ENCODE results near the gene OSTM1. TPM values are rescaled to one million over a fixed set of nuclear protein-coding genes. Genes with fewer than 3 reads are reported as not detected.
"Not testable (repeated sequence)": the region's sequence is repeated elsewhere in the genome, so short reads cannot be mapped to it uniquely, and the experiment has no call there.

Gene OSTM1
- total RNA-seq, 2 donors from 2014 or later: 47.6 to 57.9 TPM

DNA sequence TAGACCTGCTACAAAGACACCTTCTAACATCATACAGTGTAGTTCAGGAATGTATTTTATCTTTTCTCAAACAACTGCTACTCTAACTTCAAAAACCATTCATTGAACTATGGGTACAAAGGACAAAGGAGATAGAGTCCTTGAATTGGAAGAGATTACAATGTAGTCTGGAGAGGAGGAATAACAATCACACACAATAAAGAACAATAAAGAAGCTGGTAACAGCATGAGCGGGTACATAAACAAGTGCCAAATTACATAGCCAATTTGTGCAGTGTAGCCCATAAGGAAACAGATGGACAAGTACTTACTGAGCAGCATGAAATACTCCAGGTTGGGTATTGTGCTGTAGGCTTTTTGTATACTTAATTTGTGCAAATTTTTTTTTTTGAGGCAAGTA lies 44.3 kb downstream of the OSTM1 start:
- intact Hi-C loops (cut with DNase I): no loop called here
- DNase-seq (no peak), ATAC-seq (no peak)

DNA sequence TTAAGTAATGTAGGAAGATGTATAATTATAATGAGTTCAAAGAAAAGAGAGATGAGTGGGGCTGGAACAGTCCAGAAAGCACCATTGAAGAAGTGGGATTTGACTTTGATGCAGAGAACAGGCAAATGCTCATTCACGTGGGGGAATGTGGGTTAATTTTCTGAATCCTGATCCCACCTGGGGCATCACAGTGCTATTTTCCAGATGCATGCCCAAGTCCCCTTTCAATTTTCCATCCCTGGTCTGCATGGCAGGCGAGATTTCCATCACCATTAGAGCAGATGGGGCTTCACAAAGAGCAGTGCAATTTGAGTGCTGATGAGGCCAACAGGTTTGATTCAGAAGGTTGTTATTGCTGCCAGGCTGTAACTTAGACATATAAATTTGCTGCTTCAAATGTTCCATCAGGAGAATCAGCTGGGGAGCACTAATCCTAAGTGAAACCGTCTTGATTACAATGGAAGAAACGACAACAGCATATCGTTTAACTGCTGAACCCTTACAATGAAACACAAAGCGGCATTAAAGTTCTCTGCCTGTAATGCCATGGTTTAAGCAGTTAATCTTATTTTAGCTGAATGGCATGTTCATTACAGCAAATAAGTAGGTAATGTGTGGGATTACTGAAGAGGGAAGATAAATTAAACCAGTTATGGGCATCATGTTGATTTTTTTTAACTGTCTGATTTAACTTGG lies 45.2 kb downstream of the OSTM1 start:
- DNase-seq (no peak), ATAC-seq (no peak)
- intact Hi-C loops (cut with DNase I): no loop called here

GRCh38 chr6:108027594-108027993 lies 46.9 kb downstream of the OSTM1 start:
- DNase-seq (no peak), ATAC-seq (no peak)
- intact Hi-C loops (cut with DNase I): no loop called here

DNA sequence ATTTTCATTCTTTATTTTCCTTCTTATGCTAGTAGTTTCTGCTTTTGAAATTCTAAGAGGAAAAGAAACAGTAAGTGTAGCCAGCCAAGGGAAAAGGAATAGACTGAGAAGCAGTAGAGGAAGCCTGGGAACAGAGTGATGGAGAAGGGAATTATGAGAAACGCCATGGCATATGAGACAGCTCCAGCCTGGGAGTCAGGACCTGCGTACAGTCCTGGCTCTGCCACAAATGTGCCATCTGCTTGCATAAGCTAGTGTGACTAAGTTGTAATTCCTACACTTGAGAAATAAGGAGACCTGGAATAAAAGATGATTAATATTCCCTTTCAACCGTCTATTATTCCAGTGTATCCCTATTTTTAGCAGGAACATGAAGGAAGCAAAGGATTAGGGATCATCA lies 47.5 kb downstream of the OSTM1 start:
- ATAC-seq: no peak
- intact Hi-C loops (cut with DNase I): no loop called here
- DNase-seq: no peak

DNA sequence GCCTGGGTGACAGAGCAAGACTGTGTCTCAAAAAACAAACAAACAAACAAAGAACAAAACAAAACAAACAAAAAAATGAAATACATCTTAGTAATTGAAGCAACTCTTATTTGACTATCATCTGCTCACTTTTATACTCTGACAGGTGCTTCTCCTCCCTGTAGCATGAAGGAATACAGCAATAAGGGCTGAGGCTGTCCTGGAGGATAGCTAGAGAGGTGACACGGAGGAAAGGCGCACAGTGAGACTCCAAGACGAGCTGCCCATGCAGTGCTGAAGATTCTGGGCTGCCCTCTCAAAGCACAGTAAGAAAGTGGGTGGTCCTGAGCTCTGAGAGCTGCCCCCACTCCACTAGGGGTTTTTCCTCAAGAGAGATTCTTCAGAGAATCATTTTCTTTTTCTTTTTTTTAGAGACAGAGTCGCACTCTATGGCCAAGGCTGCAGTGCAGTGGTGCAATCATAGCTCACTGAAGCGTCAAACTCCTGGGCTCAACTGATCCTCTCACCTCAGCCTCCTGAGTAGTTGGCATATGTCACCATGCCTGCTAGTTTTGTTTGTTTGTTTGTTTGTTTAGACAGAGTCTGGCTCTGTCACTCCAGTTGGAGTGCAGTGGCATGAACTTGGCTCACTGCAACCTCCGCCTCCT lies 50.0 kb downstream of the OSTM1 start:
- no peak for DNase-seq
- intact Hi-C loops (cut with DNase I): no loop called here
- ATAC-seq: no peak

GRCh38 chr6:108020472-108021116 lies 53.9 kb downstream of the OSTM1 start:
- intact Hi-C loops (cut with DNase I): no loop called here
- peak; percentile 23 for DNase-seq
- no peak for ATAC-seq

GRCh38 chr6:108016283-108016682 lies 58.3 kb downstream of the OSTM1 start:
- ATAC-seq; intact Hi-C loops (cut with DNase I); DNase-seq: not testable (repeated sequence)

- ATAC-seq: no peak
- no peak for DNase-seq
- intact Hi-C loops (cut with DNase I): no loop called here
Measured at GRCh38 chr6:108013787-108014439, 60.6 kb downstream of the OSTM1 start.

DNA sequence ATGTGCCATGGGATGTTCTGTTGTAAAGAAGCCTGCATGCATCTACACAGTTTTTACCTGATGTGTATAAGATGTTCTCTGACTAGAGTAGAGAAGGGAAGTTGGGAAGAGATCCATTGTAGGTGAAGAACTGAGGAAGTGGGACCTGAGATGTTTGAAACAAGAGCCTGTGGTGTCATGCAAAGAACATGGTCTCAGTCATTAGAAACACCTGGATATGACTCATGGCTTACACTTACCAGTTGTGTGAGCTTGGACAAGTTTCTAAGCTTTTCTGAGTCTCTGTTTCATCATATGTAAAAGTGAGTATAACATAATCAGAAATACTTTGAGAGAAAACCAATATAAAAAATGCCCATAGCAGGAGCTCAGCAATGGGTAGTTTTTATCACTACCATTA lies 64.6 kb downstream of the OSTM1 start:
- intact Hi-C loops (cut with DNase I): no loop called here
- ATAC-seq (no peak), DNase-seq (no peak)

GRCh38 chr6:108009258-108009657 lies 65.3 kb downstream of the OSTM1 start:
- DNase-seq; intact Hi-C loops (cut with DNase I); ATAC-seq: not testable (repeated sequence)

GRCh38 chr6:108008363-108008762 lies 66.2 kb downstream of the OSTM1 start:
- DNase-seq (no peak), ATAC-seq (no peak)
- intact Hi-C loops (cut with DNase I): no loop called here

GRCh38 chr6:108005961-108006360 lies 68.6 kb downstream of the OSTM1 start:
- intact Hi-C loops (cut with DNase I): no loop called here
- no peak for DNase-seq
- ATAC-seq: no peak

GRCh38 chr6:108004861-108005260 lies 69.7 kb downstream of the OSTM1 start:
- ATAC-seq (no peak), DNase-seq (no peak)
- intact Hi-C loops (cut with DNase I): no loop called here

DNA sequence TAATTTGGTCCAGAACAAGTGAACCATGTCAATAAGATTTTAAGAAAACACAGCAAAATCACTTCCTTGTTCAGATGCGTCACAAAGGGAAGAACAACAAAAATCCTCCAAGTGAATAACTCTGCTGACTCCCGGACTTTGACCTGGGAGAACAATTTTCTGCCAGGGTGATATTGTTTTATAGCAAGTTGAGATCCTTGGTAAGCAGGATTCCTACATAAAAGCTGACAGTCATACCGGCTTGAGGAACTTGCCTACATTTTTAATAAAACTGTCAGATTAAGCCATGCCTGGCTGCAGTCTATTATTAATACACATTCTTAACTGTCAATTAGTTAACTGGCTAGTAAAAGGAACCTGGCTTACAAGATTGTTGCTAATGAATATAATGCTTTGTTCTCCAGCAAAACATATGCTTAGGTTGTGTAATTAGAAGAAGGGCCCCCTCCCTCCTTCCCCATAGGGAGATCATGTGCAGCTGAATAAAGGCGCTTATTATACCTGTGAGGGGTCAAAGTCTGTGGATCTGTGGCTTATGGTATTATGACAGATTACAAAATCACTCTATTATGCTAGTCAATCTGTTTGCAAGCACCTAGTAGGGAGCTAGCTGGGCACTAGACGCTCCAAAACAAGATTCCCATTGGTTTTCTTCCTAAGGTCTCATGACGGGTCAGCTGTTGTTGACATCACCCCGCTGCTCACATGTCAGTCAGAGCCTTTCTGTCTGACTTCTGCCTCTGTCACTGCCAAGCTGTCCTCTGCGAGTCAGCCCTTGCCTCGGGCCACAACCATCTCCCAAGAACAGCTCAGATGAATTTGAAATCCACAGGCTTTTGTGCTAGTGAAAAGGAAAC lies 71.9 kb downstream of the OSTM1 start:
- intact Hi-C loops (cut with DNase I): no loop called here
- ATAC-seq: no peak
- no peak for DNase-seq

DNA sequence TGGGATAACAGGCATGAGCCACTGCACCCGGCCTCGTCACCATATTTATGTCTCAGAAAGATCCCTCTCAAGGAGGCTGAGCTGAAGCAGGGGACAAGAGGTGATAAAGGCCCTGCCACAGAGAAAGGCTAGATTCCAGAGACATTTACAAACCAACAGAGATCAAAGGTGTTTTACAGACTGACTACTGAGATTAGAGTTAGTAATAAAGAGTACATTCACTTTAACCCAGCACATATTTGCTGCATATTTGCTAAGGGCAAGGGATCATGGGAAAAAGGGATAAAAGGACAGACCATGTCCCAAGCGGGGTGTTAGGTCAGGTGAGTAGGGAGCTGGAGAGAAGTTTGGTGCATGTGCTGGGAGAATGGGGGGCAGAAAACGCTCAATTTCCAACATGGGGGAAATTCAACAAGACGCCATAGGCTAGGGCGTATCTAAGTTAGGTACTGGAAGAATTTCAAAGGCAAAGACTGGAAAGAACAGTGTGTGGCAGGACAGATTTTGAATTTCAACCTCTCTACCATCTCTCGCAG lies 72.8 kb downstream of the OSTM1 start:
- DNase-seq: no peak
- intact Hi-C loops (cut with DNase I): no loop called here
- no peak for ATAC-seq

DNA sequence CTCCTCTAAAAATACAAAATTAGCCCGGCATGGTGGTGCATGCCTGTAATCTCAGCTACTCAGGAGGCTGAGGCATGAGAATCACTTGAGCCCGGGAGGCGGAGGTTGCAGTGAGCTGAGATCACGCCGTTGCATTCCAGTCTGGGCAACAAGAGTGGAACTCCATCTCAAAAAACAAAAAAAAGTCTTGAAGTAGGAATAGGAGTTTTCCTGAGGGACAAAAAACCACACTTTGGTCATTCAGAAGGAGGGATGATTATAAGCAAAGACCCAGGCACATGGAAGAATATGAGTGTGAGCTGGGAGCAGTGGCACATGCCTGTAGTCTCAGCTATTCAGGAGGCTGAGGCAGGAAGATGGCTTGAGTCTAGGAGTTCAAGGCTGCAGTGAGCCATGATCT lies 74.3 kb downstream of the OSTM1 start:
- intact Hi-C loops (cut with DNase I); DNase-seq; ATAC-seq: not testable (repeated sequence)

GRCh38 chr6:107999341-107999740 lies 75.2 kb downstream of the OSTM1 start:
- intact Hi-C loops (cut with DNase I): no loop called here
- DNase-seq: no peak
- no peak for ATAC-seq

DNA sequence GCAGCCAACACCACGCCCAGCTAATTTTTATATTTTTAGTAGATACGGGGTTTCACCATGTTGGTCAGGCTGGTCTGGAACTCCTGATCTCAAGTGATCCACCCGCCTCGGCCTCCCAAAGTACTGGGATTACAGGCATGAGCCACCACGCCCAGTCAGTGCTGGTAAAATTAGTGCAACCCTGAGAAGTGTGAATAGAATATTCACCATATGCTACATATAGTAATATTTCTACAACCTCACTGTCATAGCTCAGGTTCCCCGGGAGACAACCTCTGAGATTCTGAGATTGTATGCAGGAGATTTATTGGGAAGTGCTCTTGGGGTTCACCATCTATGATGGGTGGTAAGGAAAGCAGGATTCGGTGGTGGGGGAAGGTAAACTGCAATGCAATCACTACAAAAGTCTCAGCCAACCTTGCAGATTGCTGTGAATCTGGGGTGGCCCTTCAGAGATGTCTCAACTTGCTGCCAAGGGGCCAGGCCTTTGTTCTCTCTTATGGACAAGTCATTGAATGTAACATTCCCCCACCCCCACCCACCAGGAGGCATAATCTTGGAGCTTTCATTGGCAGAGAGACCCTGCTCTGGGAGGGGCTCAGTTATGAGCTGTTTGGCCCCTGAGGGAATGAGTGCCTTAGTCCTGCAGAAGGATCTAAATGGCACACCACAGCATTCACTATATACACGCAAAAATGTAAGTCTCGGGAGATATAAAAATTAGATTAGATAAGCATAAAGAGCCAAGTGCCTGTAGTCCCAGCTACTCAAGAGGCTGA lies 82.6 kb downstream of the OSTM1 start:
- intact Hi-C loops (cut with DNase I): no loop called here
- ATAC-seq: no peak

More for the DNA sequence above, 82.6 kb downstream of the OSTM1 start:
- no peak for DNase-seq

Measured in left cardiac atrium (tissue), 4 donors.